Raji (cell line): Measurements from ENCODE around the gene ACSL6.

Experiments used
- POLR2A ChIP-seq: IDR thresholded peaks from 2 replicates; pipeline ENCODE4 v1.6.1; 2011; ENCODE audit warnings: low read depth, low read length, control low read depth; ENCODE audit not compliant: insufficient read depth

ACSL6 gene

GRCh38 chr5:131968396-131968954, 43.0 kb downstream of the ACSL6 start:
- TF ChIP-seq POLR2A: no peak

- TF ChIP-seq POLR2A: no peak
Observed at GRCh38 chr5:131966551-131966950, 44.9 kb downstream of the ACSL6 start.

- no peak for TF ChIP-seq POLR2A
Observed at GRCh38 chr5:131965826-131966415, 45.5 kb downstream of the ACSL6 start.

GRCh38 chr5:131959906-131960305, 51.6 kb downstream of the ACSL6 start:
- TF ChIP-seq POLR2A: no peak

- no peak for TF ChIP-seq POLR2A
Observed at GRCh38 chr5:131959136-131959535, 52.3 kb downstream of the ACSL6 start.

GRCh38 chr5:131957721-131958441, 53.6 kb downstream of the ACSL6 start:
- TF ChIP-seq POLR2A: no peak

- no peak for TF ChIP-seq POLR2A
Observed at GRCh38 chr5:131953969-131954368, 57.5 kb downstream of the ACSL6 start.

- TF ChIP-seq POLR2A: no peak
Observed at GRCh38 chr5:131952301-131952857, 59.1 kb downstream of the ACSL6 start.

GRCh38 chr5:131950706-131951105, 60.8 kb downstream of the ACSL6 start:
- no peak for TF ChIP-seq POLR2A

- no peak for TF ChIP-seq POLR2A
Observed at GRCh38 chr5:131947445-131947844, 64.0 kb downstream of the ACSL6 start.

- TF ChIP-seq POLR2A: no peak
Observed at GRCh38 chr5:131945551-131946168, 65.8 kb downstream of the ACSL6 start, which contains the start of gene MEIKIN. Gene MEIKIN (minus strand): TSS chr5:131945663. CDS start chr5:131945505, 158 bp downstream.

- TF ChIP-seq POLR2A: no peak
Observed at GRCh38 chr5:131944702-131945550, 66.5 kb downstream of the ACSL6 start.

GRCh38 chr5:131943916-131944315, 67.5 kb downstream of the ACSL6 start:
- no peak for TF ChIP-seq POLR2A

GRCh38 chr5:131942016-131942415, 69.4 kb downstream of the ACSL6 start:
- no peak for TF ChIP-seq POLR2A
